GM12801 (cell line): ENCODE results near the gene RPS5.

Experiments used
- TF ChIP-seq, protein P1 (sequence below): IDR thresholded peaks from one replicate; pipeline ENCODE4 v1.5.1; 2011; ENCODE audit warnings: control low read depth; ENCODE audit not compliant: insufficient read length; ENCODE audit errors: extremely low read depth

Gene RPS5

GRCh38 chr19:58386576-58387337 lies at the start of gene RPS5:
TSS of gene RPS5 (plus strand) at chr19:58387269. CDS start at chr19:58388138, 869 bp downstream.
- TF ChIP-seq, protein P1, sequence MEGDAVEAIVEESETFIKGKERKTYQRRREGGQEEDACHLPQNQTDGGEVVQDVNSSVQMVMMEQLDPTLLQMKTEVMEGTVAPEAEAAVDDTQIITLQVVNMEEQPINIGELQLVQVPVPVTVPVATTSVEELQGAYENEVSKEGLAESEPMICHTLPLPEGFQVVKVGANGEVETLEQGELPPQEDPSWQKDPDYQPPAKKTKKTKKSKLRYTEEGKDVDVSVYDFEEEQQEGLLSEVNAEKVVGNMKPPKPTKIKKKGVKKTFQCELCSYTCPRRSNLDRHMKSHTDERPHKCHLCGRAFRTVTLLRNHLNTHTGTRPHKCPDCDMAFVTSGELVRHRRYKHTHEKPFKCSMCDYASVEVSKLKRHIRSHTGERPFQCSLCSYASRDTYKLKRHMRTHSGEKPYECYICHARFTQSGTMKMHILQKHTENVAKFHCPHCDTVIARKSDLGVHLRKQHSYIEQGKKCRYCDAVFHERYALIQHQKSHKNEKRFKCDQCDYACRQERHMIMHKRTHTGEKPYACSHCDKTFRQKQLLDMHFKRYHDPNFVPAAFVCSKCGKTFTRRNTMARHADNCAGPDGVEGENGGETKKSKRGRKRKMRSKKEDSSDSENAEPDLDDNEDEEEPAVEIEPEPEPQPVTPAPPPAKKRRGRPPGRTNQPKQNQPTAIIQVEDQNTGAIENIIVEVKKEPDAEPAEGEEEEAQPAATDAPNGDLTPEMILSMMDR, result no peak

DNA sequence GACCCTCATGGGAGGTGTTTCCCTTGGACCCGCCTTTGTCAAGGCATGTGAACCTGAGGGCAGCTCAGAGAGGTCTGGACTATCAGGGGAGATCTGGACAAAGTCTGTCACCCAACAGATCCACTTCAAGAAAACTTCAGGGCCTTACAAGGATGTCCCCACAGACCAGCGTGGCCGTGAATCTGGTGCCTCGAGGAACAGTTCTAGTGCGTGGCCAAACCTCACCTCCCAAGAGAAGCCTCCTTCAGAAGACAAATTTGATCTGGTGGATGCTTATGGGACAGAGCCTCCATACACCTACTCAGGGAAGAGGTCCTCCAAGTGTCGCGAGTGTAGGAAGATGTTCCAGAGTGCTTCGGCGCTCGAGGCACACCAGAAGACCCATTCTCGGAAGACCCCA lies 48.7 kb upstream of the RPS5 start:
- TF ChIP-seq, protein P1, result no peak

GRCh38 chr19:58338825-58339558 lies 48.1 kb upstream of the RPS5 start:
- TF ChIP-seq, protein P1, result no peak

DNA sequence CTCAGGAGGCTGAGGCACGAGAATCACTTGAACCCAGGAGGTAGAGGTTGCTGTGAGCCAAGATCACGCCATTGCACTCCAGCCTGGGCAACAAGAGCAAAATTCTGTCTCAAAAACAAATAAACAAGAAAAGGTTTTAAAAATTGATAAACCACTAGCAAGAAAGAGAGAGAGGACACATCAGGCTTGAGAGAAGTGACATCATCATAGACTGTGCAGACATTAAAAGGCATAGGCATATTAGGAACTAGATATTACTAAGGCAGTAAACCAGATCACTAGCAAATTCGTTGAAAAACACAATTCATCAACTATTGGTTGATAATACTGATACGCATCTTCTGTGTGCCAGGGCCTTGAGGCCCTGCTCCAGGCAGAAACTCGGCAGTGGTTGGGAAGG lies 41.5 kb upstream of the RPS5 start:
- TF ChIP-seq, protein P1, result no peak

DNA sequence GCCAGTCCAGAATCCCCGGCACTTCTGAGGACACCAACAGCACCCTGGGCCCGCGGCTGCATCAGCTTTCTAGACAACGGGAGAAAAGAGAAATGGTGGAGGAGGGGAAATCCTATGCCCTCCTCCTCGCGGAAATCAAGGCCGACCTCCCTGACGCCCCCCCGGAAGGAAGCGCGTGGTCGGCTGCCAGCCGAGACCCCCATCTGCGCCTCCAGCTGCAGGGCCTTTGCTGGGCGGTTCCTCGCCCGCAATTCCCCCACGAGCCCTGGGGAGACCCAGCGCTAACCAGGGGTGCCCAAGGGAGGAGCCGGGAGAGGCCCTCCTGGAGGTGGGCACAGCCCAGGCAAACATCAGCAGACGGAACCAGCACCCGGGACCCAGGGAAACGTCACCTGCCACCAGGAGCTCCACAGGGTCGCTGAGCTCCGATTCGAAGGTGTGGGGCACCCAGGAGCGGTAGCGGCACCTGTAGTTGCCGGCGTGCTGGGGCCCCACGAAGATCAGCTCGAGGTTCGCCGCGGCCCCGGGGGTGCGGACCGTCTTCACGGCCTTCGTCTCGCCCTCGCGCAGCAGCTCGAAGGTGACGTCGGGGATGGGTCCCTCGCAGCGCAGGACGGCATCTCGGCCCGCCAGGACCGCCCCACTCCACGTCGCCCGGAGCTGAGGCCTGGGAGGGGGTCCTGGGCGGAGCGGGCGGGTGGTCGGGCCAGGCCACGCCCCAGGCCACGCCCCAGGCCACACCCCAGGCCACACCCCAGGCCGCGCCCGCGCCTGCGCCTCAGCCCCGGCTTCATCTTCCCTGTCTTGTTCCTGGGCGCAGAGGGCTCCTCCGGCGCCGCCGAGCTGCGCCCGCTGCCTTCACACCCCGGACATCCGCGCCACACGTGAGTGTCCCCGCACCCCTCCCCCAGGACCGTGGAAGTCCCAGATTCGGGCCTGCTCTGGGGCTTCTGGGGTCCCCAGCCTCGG lies 39.8 kb upstream of the RPS5 start:
- TF ChIP-seq, protein P1, result no peak

DNA sequence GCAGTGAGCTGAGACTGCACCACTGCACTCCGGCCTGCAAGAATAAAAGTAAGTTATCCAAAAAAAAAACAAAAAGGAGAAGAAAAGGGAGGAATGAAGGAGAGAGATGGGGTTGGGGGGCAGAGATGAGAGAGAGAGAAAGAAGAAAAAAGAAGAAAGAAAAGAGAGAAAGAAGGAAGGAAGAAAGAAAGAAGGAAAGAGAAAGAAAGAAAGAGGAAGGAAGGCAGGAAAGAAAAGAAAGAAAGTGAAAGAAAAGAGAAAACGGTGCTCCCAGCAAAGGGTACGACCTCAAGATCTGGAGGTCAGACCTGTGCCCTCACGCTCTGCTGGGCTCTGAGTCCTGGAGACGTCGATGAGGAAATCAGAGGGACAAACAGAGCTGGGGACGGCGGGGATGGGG lies 37.5 kb upstream of the RPS5 start:
- TF ChIP-seq, protein P1, result no peak
